Dedifferentiated amniotic fluid mesenchymal stem cell (primary cell): ENCODE data around the gene CBLN3.
A peak's percentile ranks its signal among the peaks of the same experiment; 100 is the strongest.

Experiments
- DNase-seq: peaks from one replicate; pipeline ENCODE4 v3.0.0-alpha.2; 2016; ENCODE audit errors: extremely low spot score

CBLN3 gene

GRCh38 chr14:24426150-24426911 lies 3.1 kb downstream of the CBLN3 start:
- no peak for DNase-seq

- DNase-seq, result peak; percentile 68
Measured at GRCh38 chr14:24425704-24426103, 3.8 kb downstream of the CBLN3 start.

GRCh38 chr14:24422694-24423601 lies 6.5 kb downstream of the CBLN3 start:
- DNase-seq, result no peak

GRCh38 chr14:24422261-24422660 lies 7.2 kb downstream of the CBLN3 start:
- no peak for DNase-seq

- DNase-seq, result no peak
Measured at GRCh38 chr14:24418492-24418873, 11.0 kb downstream of the CBLN3 start.

- no peak for DNase-seq
Measured at GRCh38 chr14:24417832-24418491, 11.5 kb downstream of the CBLN3 start.

GRCh38 chr14:24416932-24417619 lies 12.4 kb downstream of the CBLN3 start:
- no peak for DNase-seq

- DNase-seq, result no peak
Measured at GRCh38 chr14:24416254-24416931, 13.1 kb downstream of the CBLN3 start.

- no peak for DNase-seq
Measured at GRCh38 chr14:24415421-24416253, 13.8 kb downstream of the CBLN3 start.

GRCh38 chr14:24414732-24415420 lies 14.6 kb downstream of the CBLN3 start:
- DNase-seq, result no peak

GRCh38 chr14:24414077-24414476 lies 15.4 kb downstream of the CBLN3 start:
- no peak for DNase-seq

GRCh38 chr14:24411443-24412389 lies 17.8 kb downstream of the CBLN3 start:
- no peak for DNase-seq

- DNase-seq, result no peak
Measured at GRCh38 chr14:24409956-24410355, 19.5 kb downstream of the CBLN3 start.

GRCh38 chr14:24409192-24409591 lies 20.3 kb downstream of the CBLN3 start:
- DNase-seq, result no peak

GRCh38 chr14:24408764-24409163 lies 20.7 kb downstream of the CBLN3 start:
- DNase-seq, result no peak

GRCh38 chr14:24407608-24408325 lies 21.7 kb downstream of the CBLN3 start:
- no peak for DNase-seq

- DNase-seq, result no peak
Measured at GRCh38 chr14:24406416-24406815, 23.1 kb downstream of the CBLN3 start.

- no peak for DNase-seq
Measured at GRCh38 chr14:24404814-24405213, 24.7 kb downstream of the CBLN3 start.
